Measurements from ENCODE around the gene DCC. TPM values are rescaled to one million over a fixed set of nuclear protein-coding genes. Genes with fewer than 3 reads are reported as not detected.

The DCC gene
- total and polyA plus RNA-seq, 2 donors from 2014 or later: 3.9 TPM; not detected in 1

DNA sequence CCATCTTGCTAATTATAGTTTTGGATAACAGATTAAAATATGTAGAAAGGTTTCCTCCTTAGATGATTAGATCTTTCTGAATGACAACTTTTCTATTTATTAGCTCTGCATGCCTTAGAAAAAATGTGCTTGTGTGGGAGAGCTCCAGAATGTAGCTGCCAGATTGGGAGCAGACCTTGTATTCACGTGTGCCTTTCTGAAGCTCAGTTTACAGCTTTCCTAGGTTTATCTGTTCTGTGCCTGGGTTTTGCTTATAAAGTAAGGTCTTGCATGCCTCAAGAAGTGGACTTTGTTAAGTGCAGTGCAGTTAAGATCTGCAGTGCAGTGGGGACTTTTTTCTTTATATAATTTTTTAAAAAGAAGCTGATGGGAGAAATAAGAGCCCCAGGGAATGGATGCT is 179.0 kb downstream of the DCC start:
- DNase-seq (peak in 2 of 5 donors; percentile 16 to 28), FAIRE-seq (no peak)
- Histone ChIP-seq H3K4me3 (ENCODE audit: low read length in 3 of 3) (no peak overlapping the region), H3K9me3 (ENCODE audit: control insufficient read depth in 2 of 3, insufficient read depth in 1 of 3, low read length in 3 of 3) (no peaks in the 10 kb centered on the region), H3K27me3 (ENCODE audit: control insufficient read depth, insufficient read depth, low read length) (no peaks in the 10 kb centered on the region), H3K9ac (ENCODE audit: low read length in 3 of 3) (no peak overlapping the region), H3K36me3 (ENCODE audit: control insufficient read depth in 2 of 3, insufficient read depth in 3 of 3, low read length in 3 of 3) (no peaks in the 10 kb centered on the region), H3K4me1 (ENCODE audit: control insufficient read depth in 2 of 3, insufficient read depth in 2 of 3, low read depth in 1 of 3, low read length in 3 of 3) (no peaks in the 10 kb centered on the region), H3K27ac (ENCODE audit: low read depth in 2 of 2, low read length in 2 of 2) (no peak overlapping the region)
- intact Hi-C loops (cut with DNase I): no loop called here
- TF ChIP-seq, protein P1, sequence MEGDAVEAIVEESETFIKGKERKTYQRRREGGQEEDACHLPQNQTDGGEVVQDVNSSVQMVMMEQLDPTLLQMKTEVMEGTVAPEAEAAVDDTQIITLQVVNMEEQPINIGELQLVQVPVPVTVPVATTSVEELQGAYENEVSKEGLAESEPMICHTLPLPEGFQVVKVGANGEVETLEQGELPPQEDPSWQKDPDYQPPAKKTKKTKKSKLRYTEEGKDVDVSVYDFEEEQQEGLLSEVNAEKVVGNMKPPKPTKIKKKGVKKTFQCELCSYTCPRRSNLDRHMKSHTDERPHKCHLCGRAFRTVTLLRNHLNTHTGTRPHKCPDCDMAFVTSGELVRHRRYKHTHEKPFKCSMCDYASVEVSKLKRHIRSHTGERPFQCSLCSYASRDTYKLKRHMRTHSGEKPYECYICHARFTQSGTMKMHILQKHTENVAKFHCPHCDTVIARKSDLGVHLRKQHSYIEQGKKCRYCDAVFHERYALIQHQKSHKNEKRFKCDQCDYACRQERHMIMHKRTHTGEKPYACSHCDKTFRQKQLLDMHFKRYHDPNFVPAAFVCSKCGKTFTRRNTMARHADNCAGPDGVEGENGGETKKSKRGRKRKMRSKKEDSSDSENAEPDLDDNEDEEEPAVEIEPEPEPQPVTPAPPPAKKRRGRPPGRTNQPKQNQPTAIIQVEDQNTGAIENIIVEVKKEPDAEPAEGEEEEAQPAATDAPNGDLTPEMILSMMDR (IDR thresholded peaks at IDR 0.05; ENCODE audit: borderline replicate concordance, extremely low read depth, insufficient read depth): no peak

DNA sequence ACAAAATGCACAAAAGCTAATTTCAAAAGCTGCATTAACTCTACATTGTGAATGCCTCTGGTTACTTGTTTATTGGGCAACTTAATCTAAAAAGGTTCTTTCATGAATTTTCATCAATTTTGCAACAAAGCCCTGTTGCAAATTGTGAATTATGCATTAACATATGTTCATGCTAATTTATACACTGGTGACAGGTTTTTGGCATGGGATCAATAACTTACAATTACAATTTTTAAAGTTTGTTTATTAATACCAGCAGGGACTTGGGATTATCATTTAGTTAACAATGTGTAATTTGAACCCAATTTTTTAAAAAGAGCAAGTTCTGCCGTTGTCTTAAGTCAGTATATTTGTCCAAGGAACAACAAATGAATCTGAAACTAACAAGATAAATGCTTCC is 183.6 kb downstream of the DCC start:
- Histone ChIP-seq H3K36me3 (ENCODE audit: control insufficient read depth in 2 of 3, insufficient read depth in 3 of 3, low read length in 3 of 3) (no peaks in the 10 kb centered on the region), H3K9ac (ENCODE audit: low read length in 3 of 3) (no peak overlapping the region), H3K4me3 (ENCODE audit: low read length in 3 of 3) (no peak overlapping the region), H3K27me3 (ENCODE audit: control insufficient read depth, insufficient read depth, low read length) (no peaks in the 10 kb centered on the region), H3K27ac (ENCODE audit: low read depth in 2 of 2, low read length in 2 of 2) (no peak overlapping the region), H3K4me1 (ENCODE audit: control insufficient read depth in 2 of 3, insufficient read depth in 2 of 3, low read depth in 1 of 3, low read length in 3 of 3) (no peaks in the 10 kb centered on the region), H3K9me3 (ENCODE audit: control insufficient read depth in 2 of 3, insufficient read depth in 1 of 3, low read length in 3 of 3) (no peaks in the 10 kb centered on the region)
- no peak for DNase-seq
- intact Hi-C loops (cut with DNase I): no loop called here
- no peak for FAIRE-seq
- TF ChIP-seq, protein P1 (IDR thresholded peaks at IDR 0.05; ENCODE audit: borderline replicate concordance, extremely low read depth, insufficient read depth): no peak

DNA sequence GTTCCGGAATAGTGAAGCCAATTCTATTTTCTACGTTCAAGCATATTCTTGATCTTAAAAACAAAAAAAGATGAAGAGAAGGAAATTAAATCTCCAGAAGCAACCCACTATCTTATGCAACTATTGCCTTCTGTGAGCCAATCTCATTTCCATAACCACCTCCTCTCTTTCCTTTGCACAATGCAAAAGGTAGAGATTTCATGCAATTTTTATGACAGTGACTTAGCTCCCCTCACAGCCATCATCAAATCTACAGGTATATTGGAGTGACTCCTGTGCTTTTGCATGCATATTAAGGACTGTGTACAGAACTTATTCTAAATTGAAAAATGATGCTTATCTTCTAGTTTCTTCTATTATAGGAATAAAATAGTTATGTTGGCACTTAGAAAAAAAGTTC is 191.8 kb downstream of the DCC start:
- no peaks in the 10 kb centered on the region for H3K4me1 ChIP-seq (ENCODE audit: control insufficient read depth in 2 of 3, insufficient read depth in 2 of 3, low read depth in 1 of 3, low read length in 3 of 3)
- DNase-seq: no peak
- TF ChIP-seq, protein P1 (IDR thresholded peaks at IDR 0.05; ENCODE audit: borderline replicate concordance, extremely low read depth, insufficient read depth): no peak
- H3K9me3 ChIP-seq (ENCODE audit: control insufficient read depth in 2 of 3, insufficient read depth in 1 of 3, low read length in 3 of 3): no peaks in the 10 kb centered on the region
- intact Hi-C loops (cut with DNase I): no loop called here
- H3K27ac ChIP-seq (ENCODE audit: low read depth in 2 of 2, low read length in 2 of 2): no peak overlapping the region
- no peak for FAIRE-seq
- no peak overlapping the region for H3K4me3 ChIP-seq (ENCODE audit: low read length in 3 of 3)
- no peaks in the 10 kb centered on the region for H3K27me3 ChIP-seq (ENCODE audit: control insufficient read depth, insufficient read depth, low read length)
- no peaks in the 10 kb centered on the region for H3K36me3 ChIP-seq (ENCODE audit: control insufficient read depth in 2 of 3, insufficient read depth in 3 of 3, low read length in 3 of 3)
- no peak overlapping the region for H3K9ac ChIP-seq (ENCODE audit: low read length in 3 of 3)

DNA sequence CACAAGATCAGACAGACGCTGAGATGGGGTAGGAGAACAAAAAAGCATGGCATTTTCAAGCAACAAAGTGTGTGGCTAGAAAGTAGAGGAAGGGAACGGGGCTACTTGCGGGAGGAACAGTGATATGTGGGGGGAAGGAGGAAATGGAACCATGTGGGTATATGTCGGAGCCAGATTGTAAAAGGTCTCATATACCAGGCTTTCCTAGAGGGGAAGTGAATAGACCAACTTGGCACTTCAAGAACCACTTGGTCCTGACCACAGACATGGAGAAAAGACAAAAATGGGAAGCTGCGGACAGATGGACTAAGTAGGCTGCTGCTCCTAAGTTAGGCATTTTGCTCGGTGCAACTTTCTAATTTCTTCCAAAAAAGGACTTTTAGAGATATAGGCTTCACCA is 196.0 kb downstream of the DCC start:
- TF ChIP-seq, protein P1 (IDR thresholded peaks at IDR 0.05; ENCODE audit: borderline replicate concordance, extremely low read depth, insufficient read depth): no peak
- intact Hi-C loops (cut with DNase I): no loop called here

More for the DNA sequence above, 196.0 kb downstream of the DCC start:
- no peaks in the 10 kb centered on the region for H3K27me3 ChIP-seq (ENCODE audit: control insufficient read depth, insufficient read depth, low read length)
- FAIRE-seq: no peak
- no peak overlapping the region for H3K4me3 ChIP-seq (ENCODE audit: low read length in 3 of 3)
- DNase-seq: no peak
- no peak overlapping the region for H3K9ac ChIP-seq (ENCODE audit: low read length in 3 of 3)
- H3K9me3 ChIP-seq (ENCODE audit: control insufficient read depth in 2 of 3, insufficient read depth in 1 of 3, low read length in 3 of 3): no peaks in the 10 kb centered on the region
- H3K27ac ChIP-seq (ENCODE audit: low read depth in 2 of 2, low read length in 2 of 2): no peak overlapping the region
- no peaks in the 10 kb centered on the region for H3K36me3 ChIP-seq (ENCODE audit: control insufficient read depth in 2 of 3, insufficient read depth in 3 of 3, low read length in 3 of 3)
- no peaks in the 10 kb centered on the region for H3K4me1 ChIP-seq (ENCODE audit: control insufficient read depth in 2 of 3, insufficient read depth in 2 of 3, low read depth in 1 of 3, low read length in 3 of 3)

Data from kidney (tissue), 14 donors.